Measurements from ENCODE around the gene PIPOX.
A peak's percentile ranks its signal among the peaks of the same experiment; 100 is the strongest.

Gene PIPOX

DNA sequence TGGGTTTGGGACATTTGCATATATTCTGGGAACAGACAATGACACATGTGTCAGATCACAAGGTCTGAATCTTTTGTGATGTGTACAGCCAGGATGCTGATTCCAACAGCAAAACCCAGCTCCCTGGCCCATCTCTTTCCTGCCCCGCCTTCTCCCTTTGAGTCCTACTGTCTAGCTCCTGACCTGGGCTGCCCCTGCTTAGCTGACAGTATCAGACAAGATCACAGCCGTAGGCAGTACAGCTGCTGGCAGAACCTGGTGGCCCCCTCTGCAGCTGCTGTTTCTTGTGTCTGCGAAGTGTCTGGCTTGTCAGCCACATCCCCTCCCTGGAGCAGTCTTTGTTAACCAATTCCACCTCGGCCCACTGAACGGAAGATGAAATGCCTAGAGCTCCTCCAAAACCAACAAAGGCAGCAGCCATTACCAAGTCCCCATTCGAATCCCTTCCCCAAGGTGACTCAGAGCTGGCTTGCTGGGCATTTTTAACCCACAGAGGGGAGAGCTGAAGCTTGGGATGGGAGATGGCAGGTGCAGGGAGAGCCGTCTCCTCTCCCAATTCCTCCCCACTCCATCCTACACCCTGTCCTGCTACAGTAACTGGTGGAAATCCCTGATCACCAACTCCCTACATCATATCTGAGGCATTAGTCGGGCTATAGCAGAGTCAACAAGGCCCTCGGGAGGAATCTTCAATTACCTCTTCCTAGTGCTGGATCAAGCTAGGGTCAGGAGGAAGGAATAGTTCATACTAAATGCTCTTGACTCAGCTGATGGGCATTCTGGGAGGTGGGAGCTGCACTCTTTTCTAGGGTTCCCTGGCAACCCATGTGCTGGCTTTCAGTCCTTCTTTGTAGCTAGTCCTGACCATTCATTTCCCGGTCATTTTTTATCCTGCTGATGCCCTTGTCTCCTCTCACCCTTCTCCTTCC is 5.8 kb downstream of the PIPOX start:
- peak; percentile 21 for DNase-seq

DNA sequence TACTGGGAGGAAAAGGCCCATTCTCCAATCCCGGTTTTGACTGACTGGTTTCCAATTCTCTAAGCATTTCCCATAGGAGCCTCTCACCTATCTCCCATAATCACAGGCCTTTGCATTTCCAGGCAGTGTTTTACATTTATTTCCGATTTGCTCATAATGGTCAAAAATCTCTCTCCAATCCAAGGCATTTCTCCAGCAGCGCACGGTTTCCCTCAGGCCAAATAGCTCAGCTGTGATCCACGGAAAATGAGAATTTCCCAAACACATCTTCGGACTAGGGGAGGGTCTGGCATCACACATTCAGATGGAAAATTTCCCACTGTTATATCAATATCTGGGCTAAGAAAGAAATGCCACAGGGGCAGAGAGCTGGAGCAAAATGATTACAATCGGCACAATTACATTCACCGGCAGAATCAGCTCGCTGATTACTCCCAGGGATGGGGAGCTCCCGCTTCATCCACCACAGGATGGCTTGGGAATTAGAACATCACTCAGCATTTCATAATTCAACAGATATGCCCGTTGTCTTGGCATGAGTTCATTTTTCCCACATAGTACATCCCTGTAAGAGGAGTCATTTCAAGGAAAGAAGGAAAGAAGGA is 6.7 kb downstream of the PIPOX start:
- no peak for DNase-seq

DNA sequence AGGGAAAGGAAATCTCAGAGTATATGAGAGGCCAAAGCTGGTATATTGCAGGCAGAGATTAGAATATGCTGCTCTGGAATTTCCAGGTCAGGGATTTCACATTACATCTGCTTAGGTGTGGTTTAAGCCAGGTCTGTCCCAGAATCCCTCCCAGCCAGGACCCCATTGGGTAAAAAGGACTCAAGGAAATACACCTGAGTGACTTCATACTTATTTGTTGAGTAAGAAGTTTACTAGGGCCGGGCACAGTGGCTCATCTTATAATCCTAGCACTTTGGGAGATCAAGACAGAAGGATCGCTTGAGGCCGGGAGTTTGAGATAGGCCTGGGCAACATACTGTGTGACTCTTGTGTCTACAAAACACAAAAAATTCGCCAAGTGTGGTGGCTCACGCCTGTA is 7.2 kb downstream of the PIPOX start:
- DNase-seq: no peak

DNA sequence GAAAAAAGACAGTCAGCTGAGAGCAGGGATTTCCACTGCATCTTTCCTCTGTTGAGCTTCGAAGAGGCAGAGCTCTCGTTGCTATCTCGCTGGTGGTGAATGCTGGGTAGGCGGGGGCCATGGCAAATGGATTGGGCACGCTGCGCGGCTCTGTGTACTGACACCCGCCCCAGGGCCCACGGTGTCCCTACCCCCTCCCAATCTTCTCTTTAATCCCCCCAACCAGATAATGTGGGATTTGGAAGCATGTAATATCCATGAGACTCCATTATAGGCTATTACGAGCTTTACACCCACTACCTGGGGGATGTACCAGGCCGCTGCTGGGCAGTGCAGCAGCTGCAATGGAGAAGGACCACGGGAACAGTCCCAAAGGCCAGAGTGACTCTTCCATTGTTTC is 8.3 kb downstream of the PIPOX start:
- DNase-seq: no peak

DNA sequence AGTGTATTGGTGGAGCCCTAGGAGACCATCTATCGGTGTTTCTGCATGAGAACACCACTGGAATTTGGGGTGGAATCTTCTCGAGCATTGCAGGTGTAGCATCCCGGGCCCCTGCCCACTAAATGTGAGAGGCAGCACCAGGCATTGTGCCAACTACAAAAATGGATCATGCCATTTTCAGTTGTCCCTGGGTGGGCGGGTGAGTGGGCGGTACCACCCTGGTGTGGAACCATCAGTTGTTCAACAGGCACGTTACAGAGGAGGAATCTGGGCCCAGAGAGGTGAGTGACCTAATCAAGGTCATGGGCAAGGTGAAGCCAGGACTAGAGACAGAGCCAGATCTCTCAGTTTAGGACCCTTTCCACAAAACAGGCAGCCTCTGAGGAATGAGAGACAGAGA is 8.8 kb downstream of the PIPOX start:
- DNase-seq: no peak

DNA sequence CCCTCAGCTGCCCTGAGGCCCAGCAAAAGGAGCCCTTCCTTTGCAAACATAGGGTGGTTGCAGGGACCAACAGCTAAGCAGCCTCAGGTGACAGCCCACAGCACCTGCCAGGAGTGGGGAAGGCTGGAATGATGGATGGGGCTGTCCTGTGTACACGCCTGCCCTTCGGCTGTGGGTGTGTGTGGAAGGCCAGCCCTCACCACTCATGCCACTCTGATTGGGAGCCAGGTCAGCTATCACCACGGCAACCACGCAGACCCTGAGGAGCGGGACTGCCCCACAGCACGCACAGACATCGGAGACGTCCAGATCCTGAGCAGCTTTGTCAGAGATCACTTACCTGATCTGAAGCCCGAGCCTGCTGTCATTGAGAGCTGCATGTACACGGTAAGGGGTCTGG is 11.9 kb downstream of the PIPOX start:
- DNase-seq: no peak

DNA sequence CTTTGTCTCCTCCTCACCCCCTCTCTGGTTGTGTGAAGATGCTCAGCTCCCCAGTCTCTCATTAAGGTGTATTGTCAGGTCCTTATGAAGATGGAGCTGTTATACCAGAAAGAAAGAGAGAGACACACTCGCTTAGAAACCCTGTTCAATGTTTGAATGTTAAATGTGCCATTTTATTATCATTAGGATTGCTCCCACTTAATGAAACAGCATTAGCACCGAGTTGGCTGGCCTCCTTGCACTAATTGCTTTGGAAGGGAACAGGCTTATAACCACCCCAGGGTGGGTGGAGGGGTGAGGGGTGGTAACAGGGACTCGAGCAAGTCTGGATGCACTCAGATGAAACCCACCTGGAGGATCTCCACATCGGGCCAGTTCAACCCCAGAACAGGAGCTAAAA is 14.4 kb downstream of the PIPOX start:
- no peak for DNase-seq

DNA sequence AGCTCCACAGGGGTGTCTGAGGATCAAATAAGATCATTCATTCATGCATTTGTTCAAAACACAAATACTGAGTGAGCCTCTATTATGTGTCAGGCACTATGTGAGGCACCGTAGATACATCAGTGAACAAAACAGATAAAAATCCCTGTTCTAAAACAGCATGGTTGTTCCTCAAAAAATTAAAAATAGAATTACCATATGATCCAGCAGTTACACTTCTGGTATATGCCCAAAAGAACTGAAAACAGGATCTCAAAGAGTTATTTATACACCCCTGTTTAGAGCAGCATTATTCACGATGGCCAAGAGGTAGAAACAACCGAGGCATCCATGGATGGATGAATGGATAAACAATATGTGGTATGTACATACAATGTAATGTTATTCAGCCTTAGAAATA is 15.4 kb downstream of the PIPOX start:
- no peak for DNase-seq

DNA sequence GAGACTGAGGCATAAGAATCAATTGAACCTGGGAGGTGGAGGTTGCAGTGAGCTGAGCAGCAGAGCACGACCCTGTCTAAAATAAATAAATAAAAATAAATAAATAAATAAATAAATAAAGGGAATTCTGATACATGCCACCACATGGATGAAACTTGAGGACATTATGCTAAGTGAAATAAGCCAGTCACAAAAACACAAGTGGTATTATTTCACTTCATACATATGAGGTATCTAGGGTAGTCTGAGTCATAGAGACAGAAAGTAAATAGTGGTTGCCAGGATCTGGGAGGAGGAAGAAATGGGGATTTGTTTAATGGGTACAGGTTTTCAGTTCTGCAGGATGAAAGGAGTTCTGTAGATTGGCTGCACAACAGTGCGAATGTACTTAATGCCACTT is 16.3 kb downstream of the PIPOX start:
- DNase-seq: no peak

DNA sequence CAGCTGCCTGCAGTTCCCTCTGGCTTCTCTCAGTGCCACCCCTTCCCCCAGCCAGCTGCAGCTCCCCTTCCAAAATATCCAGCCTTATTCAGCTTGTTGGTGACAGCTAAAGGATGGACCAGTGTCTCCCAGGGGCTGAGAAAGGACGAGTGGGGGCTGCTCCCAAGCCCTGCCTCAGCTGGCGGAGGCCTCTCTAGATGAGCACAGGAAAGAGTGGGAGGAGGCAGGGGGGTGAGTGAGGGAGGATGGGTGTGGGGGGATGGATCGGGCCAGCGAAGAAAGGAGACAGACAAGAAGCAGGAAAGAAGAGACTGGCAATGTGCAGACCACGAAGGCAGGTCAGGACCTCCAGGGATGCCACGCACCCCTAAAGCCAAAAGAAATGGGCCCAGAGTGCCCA is 17.5 kb downstream of the PIPOX start:
- DNase-seq: no peak

DNA sequence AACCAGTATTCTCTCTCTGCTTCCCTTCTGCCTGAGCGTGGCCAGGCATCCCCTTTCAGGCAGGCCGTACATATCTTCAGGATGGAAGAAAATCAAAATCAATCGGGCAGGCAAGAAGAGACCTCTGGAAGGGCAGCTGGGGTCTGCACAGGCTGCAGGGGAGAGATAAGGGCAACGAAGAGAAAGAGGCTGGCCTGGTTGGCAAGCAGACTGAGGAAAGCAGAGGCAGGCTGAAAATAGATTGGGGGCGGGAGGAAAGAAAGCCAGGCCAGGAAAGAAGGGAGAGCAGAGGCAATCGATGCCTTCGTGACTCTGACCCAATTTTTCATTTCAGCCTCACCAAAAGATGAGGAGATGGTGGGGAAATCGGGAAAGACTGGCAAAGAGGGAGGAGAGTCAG is 18.1 kb downstream of the PIPOX start:
- DNase-seq: no peak

DNA sequence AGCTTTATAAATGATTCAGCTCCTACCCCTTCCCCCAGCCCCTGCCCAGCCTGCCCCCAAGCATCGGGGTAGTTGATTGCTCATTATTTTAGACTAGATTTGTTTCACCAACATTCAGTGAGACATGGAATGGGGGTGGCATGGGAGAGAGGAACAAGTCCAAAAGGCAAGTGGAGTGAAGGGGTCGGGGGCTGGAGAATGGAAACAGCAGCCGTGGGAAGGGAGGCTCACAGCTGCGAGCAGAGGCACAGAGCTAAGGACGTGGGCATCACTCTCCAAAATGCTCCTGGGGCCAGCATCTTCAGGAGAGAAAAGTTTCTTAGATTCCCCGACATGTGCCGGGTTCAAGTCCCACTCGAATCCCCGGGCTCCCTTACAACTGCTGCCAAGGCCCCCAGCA is 19.3 kb downstream of the PIPOX start:
- no peak for DNase-seq

DNA sequence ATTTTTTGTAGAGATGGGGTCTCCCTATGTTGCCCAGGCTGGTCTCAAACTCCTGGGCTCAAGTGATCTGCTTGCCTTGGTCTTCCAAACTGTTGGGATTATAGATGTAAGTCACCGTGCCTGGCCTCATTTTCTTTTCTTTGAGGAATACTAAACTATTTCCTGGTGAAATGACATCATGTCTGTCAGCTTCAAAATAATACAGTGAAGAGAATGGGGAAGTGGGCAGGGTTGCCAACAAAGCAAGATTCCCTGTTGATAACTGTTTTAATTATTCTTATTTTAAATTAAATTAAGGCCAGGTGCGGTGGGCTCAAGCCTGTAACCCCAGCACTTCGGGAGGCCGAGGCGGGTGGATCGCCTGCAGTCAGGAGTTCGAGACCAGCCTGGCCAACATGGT is 21.1 kb downstream of the PIPOX start:
- DNase-seq: no peak

DNA sequence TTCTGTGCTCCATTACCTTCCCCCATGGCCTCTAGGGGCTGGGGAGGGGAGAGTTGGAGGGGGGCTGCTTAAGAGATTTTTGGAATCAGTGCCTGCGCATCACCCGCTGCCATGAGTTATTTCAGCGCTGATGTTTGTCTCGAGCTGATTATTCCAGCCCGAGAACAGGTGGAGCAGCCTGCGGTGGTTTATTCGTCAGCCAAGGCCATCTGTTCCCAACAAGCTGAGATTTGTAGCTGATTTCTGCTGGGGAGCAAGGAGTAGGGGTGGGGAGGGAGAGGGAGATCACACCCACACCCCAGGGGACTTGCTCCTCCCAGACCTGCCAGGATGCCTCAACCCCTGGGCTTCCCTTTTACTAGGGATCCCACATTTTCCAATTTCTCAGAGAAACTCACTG is 23.1 kb downstream of the PIPOX start:
- DNase-seq: no peak

DNA sequence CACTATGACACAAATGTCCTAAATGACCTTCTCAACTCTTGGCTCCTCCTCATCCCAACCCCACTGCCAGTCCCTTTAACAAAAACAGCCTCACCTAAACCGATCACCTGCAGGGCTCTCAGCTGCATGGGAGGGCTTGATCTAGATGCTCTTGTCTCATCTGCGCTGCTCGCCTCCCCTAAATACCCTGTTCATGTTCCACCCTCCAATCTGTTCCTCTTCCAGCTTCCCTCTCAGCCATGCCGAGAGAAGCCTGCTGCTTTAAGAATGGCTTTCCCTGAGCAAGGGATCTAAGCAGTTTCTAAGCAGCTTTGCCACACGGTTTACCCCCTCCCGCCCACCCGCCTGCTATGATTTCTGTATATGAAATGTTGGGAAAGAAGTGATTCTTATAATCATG is 23.7 kb downstream of the PIPOX start:
- no peak for DNase-seq

DNA sequence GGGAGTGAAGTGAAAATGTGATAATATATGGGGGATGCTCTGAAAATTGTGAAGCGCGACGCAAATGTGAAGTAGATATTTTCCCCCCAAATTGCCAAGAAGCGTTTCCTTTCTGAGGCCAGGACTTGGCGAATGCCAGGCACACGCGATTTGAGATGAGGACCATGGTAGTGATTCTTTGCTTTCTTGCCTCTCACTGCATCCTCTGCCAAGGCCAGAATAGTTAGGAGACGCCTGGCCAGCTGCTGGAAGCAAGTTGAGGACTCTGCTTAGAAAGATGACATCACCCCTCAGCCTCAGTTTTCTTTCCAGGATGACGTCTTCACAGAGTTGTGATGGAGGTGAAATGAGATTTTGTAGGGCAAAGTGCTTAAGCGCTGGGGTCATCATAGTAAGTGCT is 25.9 kb downstream of the PIPOX start:
- no peak for DNase-seq

DNA sequence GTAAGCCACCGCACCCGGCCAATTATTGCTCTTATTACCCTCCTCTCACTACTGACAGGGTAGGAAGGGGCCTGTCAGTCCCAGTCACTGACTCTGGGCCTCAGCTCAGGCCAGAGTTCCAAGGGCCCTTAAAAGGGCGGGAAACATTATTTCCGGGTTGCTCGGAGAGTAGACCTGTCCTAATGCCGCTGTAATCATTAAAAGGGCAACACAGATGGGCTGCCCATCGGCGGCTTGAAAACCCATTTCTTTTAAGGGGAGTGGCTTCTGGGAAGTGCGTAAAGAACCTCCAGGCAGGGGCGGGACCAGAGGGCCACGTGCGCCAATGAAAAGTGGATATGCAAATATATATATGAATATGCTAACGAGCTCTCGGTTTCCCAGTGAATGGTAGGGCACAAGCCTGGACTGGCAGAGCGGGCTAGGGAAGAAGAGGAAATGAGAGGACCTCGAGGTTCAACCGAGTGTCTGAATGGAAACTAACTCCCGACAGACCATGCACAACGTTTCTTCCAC is 26.6 kb downstream of the PIPOX start:
- no peak for DNase-seq

DNA sequence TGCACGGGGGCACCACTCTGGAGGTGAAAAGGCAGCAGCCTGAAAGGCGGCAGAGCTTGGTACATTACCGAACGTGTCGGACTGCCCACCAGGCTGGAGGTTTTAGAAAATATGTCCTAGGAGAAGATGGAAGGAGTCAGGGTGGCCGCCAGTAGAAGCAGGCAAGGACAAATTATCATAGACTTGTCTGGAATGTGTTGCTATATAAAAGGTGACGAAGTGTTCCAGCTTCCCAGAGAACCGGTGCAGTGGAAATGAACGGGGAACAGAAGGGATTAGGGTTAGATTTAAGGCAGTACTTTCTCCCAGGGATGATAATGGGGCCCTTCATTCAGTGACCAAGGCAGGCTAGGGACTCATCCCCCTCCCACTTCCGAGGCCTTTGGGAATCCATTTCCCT is 27.4 kb downstream of the PIPOX start:
- DNase-seq: no peak

DNA sequence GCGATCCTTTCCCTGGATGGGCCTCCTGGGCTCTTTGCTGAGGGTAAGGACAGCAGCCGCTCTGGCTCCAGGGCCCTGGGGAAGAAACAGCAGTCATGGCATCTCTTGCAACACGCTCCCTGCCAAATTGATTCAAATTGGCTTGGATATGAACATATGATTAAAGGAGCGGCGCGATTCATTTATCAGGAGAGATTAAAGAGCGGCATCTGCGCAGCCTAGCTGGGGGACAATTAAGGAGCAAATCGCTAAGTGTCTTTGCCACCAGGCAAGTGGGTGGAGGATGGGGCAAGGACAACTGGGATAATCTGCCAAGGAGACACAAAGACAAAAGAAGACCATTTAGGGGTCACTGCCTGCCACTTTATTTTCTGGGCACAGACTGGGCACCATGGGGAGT is 27.8 kb downstream of the PIPOX start:
- DNase-seq: no peak

DNA sequence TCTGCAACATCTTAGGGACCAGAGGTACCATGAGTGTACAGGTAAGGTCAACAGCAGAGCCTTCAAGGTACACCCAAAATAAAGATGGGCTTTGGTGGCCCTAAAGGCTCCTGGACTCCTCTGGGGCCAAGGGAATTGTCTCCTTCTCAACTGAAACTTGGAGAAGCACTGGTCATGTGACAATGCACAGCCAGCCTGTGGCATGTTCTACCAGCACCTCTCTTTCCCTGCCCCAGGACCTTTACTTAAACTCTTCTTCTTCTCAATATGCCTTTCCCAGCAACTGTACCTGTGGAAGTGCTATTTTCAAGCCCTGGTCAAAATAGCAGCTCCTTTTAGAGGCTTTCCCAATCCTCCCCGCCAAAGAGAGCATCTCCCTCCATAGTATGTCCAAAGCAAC is 28.4 kb downstream of the PIPOX start:
- no peak for DNase-seq

DNA sequence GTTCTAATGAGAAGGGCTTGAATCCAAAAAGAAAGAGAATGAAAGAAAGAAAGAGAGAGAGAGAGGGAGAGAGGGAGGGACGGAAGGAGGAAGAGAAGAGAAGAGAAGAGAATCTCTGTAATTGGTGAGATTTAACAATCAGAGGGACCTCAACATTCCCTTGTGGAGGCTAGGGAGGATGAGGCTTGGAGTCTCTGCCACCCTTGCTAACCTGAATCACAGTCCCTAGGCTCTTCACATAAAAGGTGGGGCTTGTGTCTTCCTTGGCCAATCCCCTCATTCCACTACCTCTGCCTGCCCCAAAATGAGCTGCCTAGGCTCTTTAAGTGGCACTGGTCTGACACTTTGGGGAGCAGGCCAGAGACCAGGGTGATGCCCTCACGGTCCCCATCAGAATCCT is 30.1 kb downstream of the PIPOX start:
- DNase-seq: no peak

DNA sequence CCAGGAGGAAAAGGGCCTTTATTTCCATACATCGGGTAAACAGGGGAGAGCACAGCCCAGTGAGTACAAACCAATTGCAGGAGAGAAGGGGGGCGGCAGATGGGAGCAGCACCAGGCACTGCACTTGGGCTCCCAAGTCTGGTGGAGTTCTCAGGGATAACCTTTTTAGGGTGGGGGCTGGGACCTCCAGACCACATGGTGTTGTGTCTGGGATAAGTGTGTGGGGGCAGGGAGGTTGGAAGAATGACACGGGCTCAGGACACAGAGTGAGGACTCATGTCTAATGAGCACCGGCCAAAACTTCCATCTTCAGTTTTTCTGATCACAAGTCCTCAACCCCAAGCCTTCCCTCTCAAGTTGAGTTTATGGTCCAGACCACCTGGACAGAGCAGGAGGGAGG is 30.6 kb downstream of the PIPOX start:
- DNase-seq: no peak

DNA sequence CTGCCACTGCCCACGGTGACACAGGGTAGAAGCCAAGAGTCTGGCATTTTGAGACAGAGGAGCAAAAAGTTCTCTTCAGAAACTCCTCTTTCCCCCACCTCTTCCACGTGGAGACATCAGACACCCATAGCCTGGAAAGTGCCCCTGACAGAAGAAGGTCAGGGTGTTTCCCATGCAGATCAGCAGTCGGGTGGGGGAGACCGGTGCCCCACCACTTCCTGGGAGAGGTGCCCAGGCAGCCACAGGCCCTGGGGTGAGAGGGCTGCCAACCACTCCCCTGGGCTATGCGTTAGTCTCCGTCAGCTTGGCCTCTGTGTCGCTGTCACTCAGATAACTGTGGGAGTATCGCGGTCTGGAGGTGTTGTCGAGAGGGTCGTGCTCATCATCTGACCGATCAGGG is 31.5 kb downstream of the PIPOX start:
- no peak for DNase-seq

DNA sequence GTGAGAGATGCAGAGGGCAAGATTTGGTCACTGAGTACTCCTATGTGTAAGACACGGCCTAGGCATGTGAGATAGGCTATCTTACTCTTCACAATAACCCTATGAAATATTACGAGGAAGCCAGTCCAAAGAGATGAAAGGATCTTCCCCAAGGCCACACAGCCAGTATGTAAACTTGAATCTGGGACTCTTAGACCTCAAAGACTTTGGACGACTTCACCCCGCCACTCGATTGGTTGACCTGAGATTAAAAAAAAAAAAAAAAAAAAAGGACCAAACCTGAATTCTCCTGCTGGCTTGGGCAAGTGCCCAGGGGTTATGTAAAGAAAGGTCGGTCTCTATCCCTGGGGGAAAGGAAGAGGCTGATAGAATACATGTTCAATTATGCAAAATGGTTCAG is 33.1 kb downstream of the PIPOX start:
- DNase-seq: no peak

DNA sequence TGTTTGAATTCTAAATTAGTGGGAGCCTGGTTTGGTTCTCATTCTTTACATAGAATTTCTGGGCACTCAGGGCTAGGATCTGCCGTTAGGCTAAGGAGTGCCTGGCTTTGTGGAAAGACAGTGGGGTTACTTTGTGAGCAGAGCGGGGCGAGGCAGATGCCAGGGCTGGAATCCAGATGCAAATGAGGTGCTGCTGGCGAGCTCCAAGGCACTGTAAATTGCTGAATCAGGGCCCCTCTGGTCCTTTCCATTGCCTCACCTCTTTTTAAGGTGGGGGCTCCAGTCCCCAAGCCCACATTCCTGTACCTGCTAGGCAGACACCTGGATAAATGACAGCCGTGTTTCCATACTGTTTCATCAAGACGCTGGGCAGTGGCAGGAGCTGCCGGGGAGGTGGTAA is 33.8 kb downstream of the PIPOX start:
- DNase-seq: no peak
